WTC11 (cell line): ENCODE data around the gene C4BPA. TPM values are rescaled to one million over a fixed set of nuclear protein-coding genes. Genes with fewer than 3 reads are reported as not detected.

Experiments used
- ATAC-seq: fragments of 200-7000 bp; cut with Tn5 transposase; 2 replicates; pipeline ENCODE4 v1.10.0; 2021; ENCODE audit warnings: mild to moderate bottlenecking, moderate library complexity
- Bru-seq: library from RNA; stranded (reverse); fragments of 400-500 nt; gene quantifications from one replicate; lab custom pipeline; 2021; lab: Mats Ljungman, UMichigan
- CTCF ChIA-PET: fragments of 300-600 bp; sonication (Branson Sonifier 250); formaldehyde crosslinking; loops from one replicate; lab custom pipeline; 2021; ENCODE audit warnings: antibody characterized with exemption; lab: Charles Lee
- POLR2A ChIA-PET: fragments of 350-600 bp; sonication (Branson Sonifier 250); formaldehyde crosslinking; loops from one replicate; lab custom pipeline; 2021; ENCODE audit warnings: antibody characterized with exemption; lab: Charles Lee
- DNase-seq: peaks from one replicate; pipeline ENCODE4 v3.0.0; 2021; ENCODE audit warnings: low spot score
- H3K27ac Mint-ChIP-seq: 2 replicates; pipeline ENCODE4 v1.8.0; 2021; ENCODE audit warnings: mixed read lengths
- H3K27me3 Mint-ChIP-seq: 2 replicates; pipeline ENCODE4 v1.8.0; 2021; ENCODE audit warnings: low read depth, mild to moderate bottlenecking, moderate library complexity, mixed read lengths
- H3K36me3 Mint-ChIP-seq: 2 replicates; pipeline ENCODE4 v1.8.0; 2021; ENCODE audit warnings: mixed read lengths
- H3K4me1 Mint-ChIP-seq: 2 replicates; pipeline ENCODE4 v1.8.0; 2022; ENCODE audit warnings: mixed read lengths
- H3K4me3 Mint-ChIP-seq: 2 replicates; pipeline ENCODE4 v1.8.0; 2021; ENCODE audit warnings: mild to moderate bottlenecking, moderate library complexity, mixed read lengths
- H3K9me3 Mint-ChIP-seq: 2 replicates; pipeline ENCODE4 v1.8.0; 2021; ENCODE audit warnings: mixed read lengths
- ATF6 ChIP-seq: sonication (generic); formaldehyde crosslinking; IDR thresholded peaks from 2 replicates; pipeline ENCODE4 v1.8.1; 2023; ENCODE audit warnings: mild to moderate bottlenecking, missing genetic modification reagents
- CREB1 ChIP-seq: sonication (generic); formaldehyde crosslinking; IDR thresholded peaks from 2 replicates; pipeline ENCODE4 v1.8.0; 2023; ENCODE audit warnings: mild to moderate bottlenecking, missing genetic modification reagents
- CREM ChIP-seq: sonication (generic); formaldehyde crosslinking; IDR thresholded peaks from 2 replicates; pipeline ENCODE4 v1.8.1; 2022; ENCODE audit warnings: mild to moderate bottlenecking, missing genetic modification reagents, moderate library complexity
- ETV6 ChIP-seq: sonication (generic); formaldehyde crosslinking; IDR thresholded peaks from 2 replicates; pipeline ENCODE4 v1.8.1; 2022; ENCODE audit warnings: mild to moderate bottlenecking, missing genetic modification reagents
- FOXP4 ChIP-seq: sonication (generic); formaldehyde crosslinking; IDR thresholded peaks from 2 replicates; pipeline ENCODE4 v1.8.0; 2022; ENCODE audit warnings: mild to moderate bottlenecking, missing genetic modification reagents
- GABPB1 ChIP-seq: sonication (generic); formaldehyde crosslinking; IDR thresholded peaks from 2 replicates; pipeline ENCODE4 v1.8.1; 2023; ENCODE audit warnings: mild to moderate bottlenecking, missing genetic modification reagents
- GRHL2 ChIP-seq: fragments of 250-450 bp; sonication (Bioruptor Pico); IDR thresholded peaks from 2 replicates; pipeline ENCODE4 v1.8.0; 2022; ENCODE audit warnings: mild to moderate bottlenecking, moderate library complexity; ENCODE audit not compliant: insufficient replicate concordance, severe bottlenecking
- HMGA2 ChIP-seq: fragments of 250-450 bp; sonication (Bioruptor Pico); IDR thresholded peaks from 2 replicates; pipeline ENCODE4 v1.4.0; 2021; ENCODE audit warnings: mild to moderate bottlenecking, moderate library complexity
- NFATC4 ChIP-seq: fragments of 250-450 bp; sonication (Bioruptor Pico); IDR thresholded peaks from 2 replicates; pipeline ENCODE4 v1.9.0; 2021; ENCODE audit warnings: mild to moderate bottlenecking
- PREB ChIP-seq: sonication (generic); formaldehyde crosslinking; IDR thresholded peaks from 2 replicates; pipeline ENCODE4 v1.8.1; 2022; ENCODE audit warnings: mild to moderate bottlenecking, missing genetic modification reagents, moderate library complexity, borderline replicate concordance
- TEAD1 ChIP-seq: sonication (generic); formaldehyde crosslinking; IDR thresholded peaks from 2 replicates; pipeline ENCODE4 v1.8.0; 2022; ENCODE audit warnings: mild to moderate bottlenecking, missing genetic modification reagents
- ZNF396 ChIP-seq: fragments of 250-450 bp; sonication (Bioruptor Pico); IDR thresholded peaks from 2 replicates; pipeline ENCODE4 v1.8.0; 2021; ENCODE audit warnings: mild to moderate bottlenecking, moderate library complexity, borderline replicate concordance
- ZNF425 ChIP-seq: fragments of 250-450 bp; sonication (Bioruptor Pico); conservative IDR thresholded peaks from 2 replicates; pipeline ENCODE4 v1.9.0; 2021; ENCODE audit warnings: mild to moderate bottlenecking
- ZNF532 ChIP-seq: fragments of 250-450 bp; sonication (Bioruptor Pico); IDR thresholded peaks from 2 replicates; pipeline ENCODE4 v1.9.0; 2021; ENCODE audit warnings: mild to moderate bottlenecking, borderline replicate concordance
- long read RNA-seq, 3 experiments: library from RNA in 1 of 3; library from capped mRNA in 1 of 3; library from polyadenylated mRNA in 1 of 3; unstranded in 2 of 3; stranded (forward) in 1 of 3; transcript quantifications; one replicate each; pipeline ENCODE4 v2.0.0, GENCODE V29; 2021
- total RNA-seq: library from RNA; stranded (reverse); gene quantifications from 3 replicates; pipeline ENCODE4 v1.2.3, GENCODE V29; 2021

The C4BPA gene
- total RNA-seq (0.23 to 0.39 TPM (median 0.30 TPM) in 3 replicates), Bru-seq, nascent RNA (not detected)
- long read RNA-seq, experiment 1 = 0 reads
- long read RNA-seq, experiment 2 = 0 reads
- long read RNA-seq, experiment 3 = 0 reads

- ChIA-PET CTCF (no interaction called here), POLR2A (no interaction called here)
- Mint-ChIP-seq H3K4me1 (peaks cover 10% of the 10 kb centered on the region), H3K9me3 (peaks cover 5% of the 10 kb centered on the region), H3K4me3 (no peak within 1 kb of the TSS), H3K27ac (no peak within 1 kb of the TSS), H3K36me3 (0 out of 2 replicates have a peak, but pooled peaks cover 3% of the 10 kb centered on the region), H3K27me3 (peaks cover 7% of the 10 kb centered on the region)
- ATAC-seq = no peak
- DNase-seq = no peak
- TF ChIP-seq GABPB1 (peak; percentile 52; the same call in 1 of the 2 replicates), CREM (CRISPR knock-in tag) (no peak)
Observed at GRCh38 chr1:207103892-207104373, at the start of gene C4BPA. Gene C4BPA (plus strand): TSS chr1:207104233. CDS start chr1:207113026, 8,793 bp downstream.

GRCh38 chr1:207054491-207054890 lies 49.5 kb upstream of the C4BPA start:
- Mint-ChIP-seq H3K27me3 (no peaks in the 10 kb centered on the region), H3K4me3 (peak overlapping the region; percentile 95), H3K36me3 (peaks cover 3% of the 10 kb centered on the region; the same call in 1 of the 2 replicates), H3K27ac (no peak overlapping the region), H3K4me1 (peaks cover 37% of the 10 kb centered on the region), H3K9me3 (no peaks in the 10 kb centered on the region)
- ChIA-PET CTCF (no interaction called here), POLR2A (no interaction called here)
- TF ChIP-seq ZNF396 (no peak), ETV6 (no peak), PREB (CRISPR knock-in tag) (no peak), FOXP4 (CRISPR knock-in tag) (no peak), ZNF532 (CRISPR knock-in tag) (no peak), TEAD1 (CRISPR knock-in tag) (no peak)
- no peak for DNase-seq
- no peak for ATAC-seq

GRCh38 chr1:207055386-207056001 lies 48.5 kb upstream of the C4BPA start:
- DNase-seq (no peak), ATAC-seq (no peak)
- ChIA-PET POLR2A (no interaction called here), CTCF (no interaction called here)
- H3K27me3 Mint-ChIP-seq = no peaks in the 10 kb centered on the region
- H3K9me3 Mint-ChIP-seq = no peaks in the 10 kb centered on the region
- H3K4me1 Mint-ChIP-seq = peaks cover 36% of the 10 kb centered on the region
- H3K36me3 Mint-ChIP-seq = 0 out of 2 replicates have a peak, but pooled peaks cover 4% of the 10 kb centered on the region
- no peak overlapping the region for H3K27ac Mint-ChIP-seq
- TF ChIP-seq HMGA2 (CRISPR knock-in tag) = no peak
- no peak for TF ChIP-seq ATF6 (CRISPR knock-in tag)
- TF ChIP-seq ETV6 = no peak
- no peak for TF ChIP-seq CREB1 (CRISPR knock-in tag)
- TF ChIP-seq NFATC4 = no peak
- no peak for TF ChIP-seq PREB (CRISPR knock-in tag)
- no peak for TF ChIP-seq GRHL2 (CRISPR knock-in tag)
- no peak for TF ChIP-seq ZNF425 (CRISPR knock-in tag)
- H3K4me3 Mint-ChIP-seq = no peak overlapping the region
